NCI-H146 treated with DMSO at 0.1 percent for 48 hours (cell line): ENCODE data around the gene RBBP9.
"Not testable (repeated sequence)": the region's sequence is repeated elsewhere in the genome, so short reads cannot be mapped to it uniquely, and the experiment has no call there.

Source experiments
- DNase-seq: peaks from one replicate; lab custom pipeline; 2025; ENCODE audit not compliant: unreplicated experiment; lab: John Stamatoyannopoulos, UW

RBBP9 gene

DNA sequence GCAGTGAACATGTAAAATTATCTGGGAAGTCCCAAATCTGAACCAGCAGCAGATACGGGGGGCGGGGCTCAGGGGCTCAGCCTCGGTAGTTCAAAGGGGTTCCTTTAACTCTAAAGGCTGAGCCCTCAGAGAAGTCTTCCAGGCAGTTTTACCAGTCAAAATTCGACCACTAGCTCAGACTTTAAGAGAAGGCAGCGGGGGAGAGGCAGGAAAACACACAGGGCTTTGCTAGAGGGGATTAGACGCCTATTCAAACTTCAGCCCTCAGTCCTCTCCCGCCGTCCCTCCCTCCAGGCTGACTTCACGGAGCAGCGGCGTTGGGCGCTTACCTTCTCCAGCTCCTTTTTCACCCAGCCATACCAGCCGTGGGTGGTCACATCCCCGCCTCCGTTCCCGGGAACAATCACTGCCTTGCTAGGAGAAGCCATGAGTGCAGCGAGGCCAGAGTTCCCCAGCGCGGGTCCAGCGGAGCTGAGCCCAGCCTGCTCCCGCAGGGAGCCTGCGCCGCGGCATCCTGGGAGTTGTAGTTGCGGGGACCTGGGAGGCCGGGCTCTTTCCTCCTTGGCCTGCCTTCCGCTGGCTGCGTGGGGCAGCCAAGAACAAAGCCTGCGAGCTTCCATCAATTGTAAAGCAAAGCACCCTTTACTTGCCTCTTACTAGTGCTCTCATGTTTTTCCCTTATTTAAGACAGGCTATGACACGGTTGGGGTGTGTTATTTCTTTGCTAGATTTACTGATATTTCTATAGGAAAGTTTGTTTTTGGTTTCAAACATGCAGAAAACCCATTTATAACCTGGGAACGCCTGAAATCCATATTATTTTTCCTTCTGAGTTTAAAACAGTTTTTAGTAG is at the start of gene RBBP9:
Gene RBBP9 (minus strand): TSS at position 486 of the 853 bp plus-strand sequence. CDS start 58 bp downstream, at position 428.
- DNase-seq, result peak; percentile 79

- no peak for DNase-seq
These were observed 48.5 kb upstream of the RBBP9 start for GRCh38 chr20:18545566-18545965.

DNA sequence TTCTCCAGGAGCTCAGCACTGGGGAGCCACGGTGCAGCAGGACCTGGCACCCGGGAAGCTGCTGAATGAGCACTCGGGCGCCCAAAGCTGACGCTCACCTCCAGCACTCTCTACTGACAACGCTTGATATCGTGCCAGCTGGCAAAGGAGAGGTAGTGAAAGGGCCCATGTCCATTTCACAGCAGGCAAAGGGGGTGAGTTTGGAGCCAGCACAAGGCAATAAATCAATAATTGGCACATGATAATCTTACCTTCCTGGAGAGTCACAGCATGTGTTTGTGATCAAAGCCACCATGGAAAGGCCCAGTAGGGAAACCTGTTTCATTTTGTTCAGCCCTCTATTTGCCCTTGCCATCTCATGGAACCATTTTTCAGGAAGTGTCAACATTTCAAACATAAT is 46.9 kb upstream of the RBBP9 start:
- DNase-seq, result peak; percentile 99

- DNase-seq, result no peak
These were observed 46.2 kb upstream of the RBBP9 start for GRCh38 chr20:18543216-18543615.

- DNase-seq, result no peak
These were observed 44.7 kb upstream of the RBBP9 start for GRCh38 chr20:18541741-18542140.

GRCh38 chr20:18537651-18538050 is 40.6 kb upstream of the RBBP9 start:
- no peak for DNase-seq

DNA sequence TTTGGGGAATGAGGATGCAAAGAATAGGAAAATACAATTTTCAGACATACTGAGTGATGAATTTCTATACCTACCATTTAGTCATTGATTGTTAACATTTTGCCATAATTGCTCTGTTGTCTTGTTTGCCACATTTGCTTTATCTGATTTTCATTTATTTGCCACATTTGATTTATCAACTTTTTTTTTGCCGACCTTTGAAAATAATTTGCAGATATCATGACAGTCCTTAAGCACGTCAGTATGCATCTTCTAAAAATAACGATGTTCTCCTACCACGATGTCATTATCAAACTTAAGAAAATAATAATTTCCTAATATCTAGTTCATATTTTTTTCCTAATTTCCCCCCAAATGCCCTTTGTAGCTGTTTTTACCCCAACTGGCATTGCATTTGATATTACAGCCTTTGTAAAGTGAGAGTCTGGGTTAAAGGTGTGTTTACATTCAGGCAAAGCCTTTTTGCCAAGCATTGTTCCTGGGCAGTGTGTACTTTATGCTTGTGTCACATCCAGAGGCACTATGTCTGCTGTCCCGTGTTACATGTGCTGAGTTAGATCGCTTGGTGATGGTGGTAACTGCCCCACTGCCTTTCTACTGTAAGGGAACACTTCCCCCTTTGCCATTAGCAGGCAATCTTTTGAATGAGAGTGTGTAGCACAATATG is 37.1 kb upstream of the RBBP9 start:
- DNase-seq, result no peak

GRCh38 chr20:18533491-18533890 is 36.5 kb upstream of the RBBP9 start:
- DNase-seq, result no peak

GRCh38 chr20:18532626-18533025 is 35.6 kb upstream of the RBBP9 start:
- no peak for DNase-seq

GRCh38 chr20:18529041-18529440 is 32.0 kb upstream of the RBBP9 start:
- DNase-seq, result no peak

- no peak for DNase-seq
These were observed 30.8 kb upstream of the RBBP9 start for GRCh38 chr20:18527836-18528235.

DNA sequence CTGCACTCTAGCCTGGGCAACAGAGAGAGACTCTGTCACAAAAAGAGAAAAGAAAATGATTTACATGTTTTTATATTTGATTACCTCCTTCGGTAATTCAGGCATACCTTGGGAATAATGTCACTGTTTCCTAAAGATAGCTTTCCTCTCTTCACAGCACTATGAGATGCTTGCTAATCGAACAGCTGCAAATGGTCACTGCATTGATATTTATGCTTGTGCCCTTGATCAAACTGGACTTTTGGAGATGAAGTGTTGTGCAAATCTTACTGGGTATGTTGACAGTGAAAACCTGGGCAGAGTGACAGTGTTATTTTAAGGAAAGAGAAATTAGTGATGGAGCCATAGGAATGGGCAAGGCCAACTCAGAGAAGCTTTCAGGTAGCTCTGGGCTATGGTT is 30.3 kb upstream of the RBBP9 start:
- no peak for DNase-seq

DNA sequence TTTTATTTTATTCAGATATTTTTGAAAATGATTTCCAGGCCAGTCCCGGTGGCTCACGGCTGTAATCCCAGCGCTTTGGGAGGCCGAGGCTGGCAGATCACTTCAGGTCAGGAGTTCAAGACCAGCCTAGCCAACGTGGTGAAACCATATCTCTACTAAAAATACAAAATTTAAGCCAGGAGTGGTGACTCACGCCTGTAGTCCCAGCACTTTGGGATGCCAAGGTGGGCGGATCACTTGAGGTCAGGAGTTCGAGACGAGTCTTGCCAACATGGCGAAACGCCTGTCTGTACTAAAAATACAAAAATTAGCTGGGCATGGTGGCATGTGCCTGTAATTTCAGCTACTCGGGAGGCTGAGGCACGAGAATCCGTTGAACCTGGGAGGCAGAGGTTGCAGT is 29.7 kb upstream of the RBBP9 start:
- DNase-seq, result not testable (repeated sequence)

GRCh38 chr20:18524646-18525045 is 27.6 kb upstream of the RBBP9 start:
- DNase-seq, result no peak

DNA sequence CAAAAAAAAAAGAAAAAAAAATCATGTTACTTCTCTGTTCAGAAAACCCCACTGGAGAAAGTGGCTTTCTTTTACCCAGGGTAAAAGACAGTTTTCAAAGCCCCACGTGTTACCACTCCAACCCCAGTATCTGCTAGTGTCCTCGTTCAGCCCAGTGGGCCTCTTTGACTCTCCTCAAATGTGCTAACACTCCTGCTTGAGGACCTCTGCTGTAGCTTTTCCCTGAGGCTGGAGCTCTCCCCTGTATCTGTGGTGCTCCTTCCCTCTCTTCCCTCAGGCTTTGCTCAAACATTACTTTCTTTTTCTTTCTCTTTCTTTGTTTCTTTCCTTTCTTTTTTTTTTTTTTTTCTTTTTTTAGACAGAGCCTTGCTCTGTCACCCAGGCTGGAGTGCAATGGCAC is 26.0 kb upstream of the RBBP9 start:
- DNase-seq, result no peak

GRCh38 chr20:18522066-18522465 is 25.0 kb upstream of the RBBP9 start:
- DNase-seq, result not testable (repeated sequence)

DNA sequence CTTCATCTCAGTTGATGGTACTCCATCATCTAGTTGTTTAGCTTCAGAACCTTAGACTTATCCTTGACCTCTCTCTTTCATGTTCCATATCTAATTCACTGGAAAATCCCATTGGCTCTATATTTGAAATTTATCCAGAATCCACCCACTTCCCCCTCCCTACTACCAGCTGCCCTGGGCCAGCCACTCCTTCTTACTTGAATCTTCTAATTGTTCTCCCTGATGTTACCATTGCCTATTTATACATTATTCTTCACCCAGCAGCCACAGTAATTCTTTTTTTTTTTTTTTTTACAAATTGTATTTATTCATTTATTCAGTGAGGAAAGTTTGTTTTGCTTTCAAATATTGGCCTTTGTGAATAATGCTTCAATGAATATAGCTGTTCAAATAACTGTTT is 18.9 kb upstream of the RBBP9 start:
- no peak for DNase-seq

DNA sequence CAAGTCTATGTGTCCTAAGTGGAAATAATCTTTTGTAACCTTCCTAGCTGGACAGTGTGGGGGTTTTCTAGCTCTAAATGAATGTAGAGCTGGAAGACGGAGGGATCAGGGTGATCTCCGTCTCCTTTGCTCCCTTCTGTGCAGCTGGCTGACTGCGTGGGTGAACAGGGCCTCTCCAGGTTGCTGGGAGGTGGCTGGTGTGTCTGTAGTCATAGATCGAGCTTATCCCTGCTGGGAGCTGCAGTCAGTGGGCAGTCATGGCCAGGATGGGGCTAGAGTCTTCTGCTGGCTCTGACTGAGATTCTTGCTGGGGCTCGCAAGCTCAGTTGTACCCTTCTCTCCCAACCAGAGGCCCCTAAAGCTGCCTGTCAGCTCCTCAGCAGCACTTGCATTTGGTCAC is 17.1 kb upstream of the RBBP9 start:
- no peak for DNase-seq

DNA sequence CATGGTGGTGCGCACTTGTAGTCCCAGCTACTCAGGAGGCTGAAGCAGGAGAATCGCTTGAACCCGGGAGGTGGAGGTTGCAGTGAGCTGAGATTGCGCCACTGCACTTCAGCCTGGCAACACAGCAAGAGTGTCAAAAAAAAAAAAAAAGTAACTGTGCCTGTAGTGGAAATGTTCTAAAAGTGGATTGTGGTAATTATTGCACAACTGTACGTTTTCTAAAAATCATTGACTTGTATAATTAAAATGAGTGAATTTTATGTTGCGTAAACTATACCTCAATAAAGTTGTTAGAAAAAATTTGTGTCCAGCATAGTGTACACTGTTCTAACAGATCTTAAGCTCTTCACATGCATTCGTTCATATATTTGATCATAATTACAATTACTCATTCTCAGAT is 16.2 kb upstream of the RBBP9 start:
- DNase-seq, result no peak

DNA sequence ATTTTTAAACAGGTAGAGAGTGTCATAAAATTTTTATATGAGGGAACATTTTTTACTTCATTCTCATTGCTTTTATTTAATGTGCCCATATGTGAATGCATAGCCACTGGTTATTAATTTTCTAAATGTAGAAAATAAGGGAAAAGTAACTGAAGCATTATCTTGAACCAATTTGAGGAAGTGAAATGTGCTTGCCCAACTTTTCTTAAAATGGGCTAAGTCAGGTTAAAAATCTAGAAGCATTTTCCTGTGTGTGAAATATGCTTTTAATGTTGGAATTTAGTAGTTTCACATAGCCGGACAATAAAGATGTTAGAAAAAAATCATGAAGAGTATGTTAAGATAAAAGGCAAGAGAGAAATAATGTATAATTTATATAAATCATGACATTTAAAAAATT is 14.5 kb upstream of the RBBP9 start:
- no peak for DNase-seq

GRCh38 chr20:18507218-18508191 is 10.5 kb upstream of the RBBP9 start, which contains the start of gene SEC23B:
Gene SEC23B (plus strand): TSS chr20:18507940. CDS start chr20:18510836, 2,896 bp downstream.
- DNase-seq, result peak; percentile 98
